ENCODE results near the gene STPG3. TPM values are rescaled to one million over a fixed set of nuclear protein-coding genes. Genes with fewer than 3 reads are reported as not detected.
A peak's percentile ranks its signal among the peaks of the same experiment; 100 is the strongest.

The STPG3 gene
- total and polyA plus RNA-seq, 9 of the 15 experiments (the other 6 are each of a cell fraction or from before 2014, with no cell fraction given) = not detected

DNA sequence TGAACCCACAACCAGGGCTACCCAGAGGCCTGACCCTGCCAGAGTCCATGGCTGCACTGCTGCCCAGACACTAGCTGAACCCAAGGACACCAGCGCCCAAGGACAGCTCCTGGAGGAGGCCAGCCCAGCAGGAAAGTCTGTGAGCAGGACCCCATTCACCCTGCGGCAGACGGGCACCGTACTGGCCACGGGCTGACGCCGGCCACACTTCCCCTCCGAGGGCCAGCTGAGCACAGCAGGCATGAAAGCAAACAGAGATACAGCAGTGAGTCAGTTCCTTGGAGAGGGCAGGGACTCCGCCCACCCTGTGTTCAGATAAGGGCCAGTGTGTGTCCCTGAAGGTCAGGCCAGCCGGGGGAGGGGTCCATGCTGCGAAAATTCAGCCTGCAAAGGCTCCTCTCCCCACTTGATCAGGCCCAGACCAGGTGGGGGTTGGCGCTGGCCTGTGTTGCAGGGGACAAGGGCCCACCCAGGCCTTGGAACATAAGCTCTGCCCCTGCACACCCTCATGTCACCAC, 32.3 kb upstream of the STPG3 start (continued):
- TF ChIP-seq GABPA (tag; conservative IDR thresholded peaks at IDR 0.05; ENCODE audit: low read depth) (no peak), NCOA6 (IDR thresholded peaks at IDR 0.05) (no peak), SIN3A (IDR thresholded peaks at IDR 0.05; ENCODE audit: borderline replicate concordance in 2 of 2, control insufficient read depth in 1 of 2, low read depth in 2 of 2, low read length in 2 of 2) (peak; percentile 78 to 96), ZNF124 (CRISPR knock-in tag; IDR thresholded peaks at IDR 0.05) (no peak), ZSCAN32 (CRISPR knock-in tag; IDR thresholded peaks at IDR 0.05) (peak; percentile 55; the same call in 1 of the 2 replicates), KLF1 (tag; IDR thresholded peaks at IDR 0.05) (peak; percentile 91; the same call in 1 of the 2 replicates), DDX20 (tag; IDR thresholded peaks at IDR 0.05; ENCODE audit: low read depth) (no peak), HNRNPK (IDR thresholded peaks at IDR 0.05; ENCODE audit: low read depth, low read length, poor library complexity, severe bottlenecking) (no peak), MYBL2 (IDR thresholded peaks at IDR 0.05; ENCODE audit: low read depth) (no peak), MYBL2 (CRISPR knock-in tag; IDR thresholded peaks at IDR 0.05; ENCODE audit: borderline replicate concordance) (no peak), CHD1 (IDR thresholded peaks at IDR 0.05; ENCODE audit: low read length) (no peak), ZNF23 (CRISPR knock-in tag; IDR thresholded peaks at IDR 0.05) (no peak)
- TF ChIP-seq, protein P1, sequence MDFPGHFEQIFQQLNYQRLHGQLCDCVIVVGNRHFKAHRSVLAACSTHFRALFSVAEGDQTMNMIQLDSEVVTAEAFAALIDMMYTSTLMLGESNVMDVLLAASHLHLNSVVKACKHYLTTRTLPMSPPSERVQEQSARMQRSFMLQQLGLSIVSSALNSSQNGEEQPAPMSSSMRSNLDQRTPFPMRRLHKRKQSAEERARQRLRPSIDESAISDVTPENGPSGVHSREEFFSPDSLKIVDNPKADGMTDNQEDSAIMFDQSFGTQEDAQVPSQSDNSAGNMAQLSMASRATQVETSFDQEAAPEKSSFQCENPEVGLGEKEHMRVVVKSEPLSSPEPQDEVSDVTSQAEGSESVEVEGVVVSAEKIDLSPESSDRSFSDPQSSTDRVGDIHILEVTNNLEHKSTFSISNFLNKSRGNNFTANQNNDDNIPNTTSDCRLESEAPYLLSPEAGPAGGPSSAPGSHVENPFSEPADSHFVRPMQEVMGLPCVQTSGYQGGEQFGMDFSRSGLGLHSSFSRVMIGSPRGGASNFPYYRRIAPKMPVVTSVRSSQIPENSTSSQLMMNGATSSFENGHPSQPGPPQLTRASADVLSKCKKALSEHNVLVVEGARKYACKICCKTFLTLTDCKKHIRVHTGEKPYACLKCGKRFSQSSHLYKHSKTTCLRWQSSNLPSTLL (IDR thresholded peaks at IDR 0.05) = no peak
- TF ChIP-seq, protein P2, sequence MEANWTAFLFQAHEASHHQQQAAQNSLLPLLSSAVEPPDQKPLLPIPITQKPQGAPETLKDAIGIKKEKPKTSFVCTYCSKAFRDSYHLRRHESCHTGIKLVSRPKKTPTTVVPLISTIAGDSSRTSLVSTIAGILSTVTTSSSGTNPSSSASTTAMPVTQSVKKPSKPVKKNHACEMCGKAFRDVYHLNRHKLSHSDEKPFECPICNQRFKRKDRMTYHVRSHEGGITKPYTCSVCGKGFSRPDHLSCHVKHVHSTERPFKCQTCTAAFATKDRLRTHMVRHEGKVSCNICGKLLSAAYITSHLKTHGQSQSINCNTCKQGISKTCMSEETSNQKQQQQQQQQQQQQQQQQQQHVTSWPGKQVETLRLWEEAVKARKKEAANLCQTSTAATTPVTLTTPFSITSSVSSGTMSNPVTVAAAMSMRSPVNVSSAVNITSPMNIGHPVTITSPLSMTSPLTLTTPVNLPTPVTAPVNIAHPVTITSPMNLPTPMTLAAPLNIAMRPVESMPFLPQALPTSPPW (CRISPR knock-in tag; IDR thresholded peaks at IDR 0.05) = peak; percentile 63; the same call in 1 of the 2 replicates
- TF ChIP-seq, protein P3, sequence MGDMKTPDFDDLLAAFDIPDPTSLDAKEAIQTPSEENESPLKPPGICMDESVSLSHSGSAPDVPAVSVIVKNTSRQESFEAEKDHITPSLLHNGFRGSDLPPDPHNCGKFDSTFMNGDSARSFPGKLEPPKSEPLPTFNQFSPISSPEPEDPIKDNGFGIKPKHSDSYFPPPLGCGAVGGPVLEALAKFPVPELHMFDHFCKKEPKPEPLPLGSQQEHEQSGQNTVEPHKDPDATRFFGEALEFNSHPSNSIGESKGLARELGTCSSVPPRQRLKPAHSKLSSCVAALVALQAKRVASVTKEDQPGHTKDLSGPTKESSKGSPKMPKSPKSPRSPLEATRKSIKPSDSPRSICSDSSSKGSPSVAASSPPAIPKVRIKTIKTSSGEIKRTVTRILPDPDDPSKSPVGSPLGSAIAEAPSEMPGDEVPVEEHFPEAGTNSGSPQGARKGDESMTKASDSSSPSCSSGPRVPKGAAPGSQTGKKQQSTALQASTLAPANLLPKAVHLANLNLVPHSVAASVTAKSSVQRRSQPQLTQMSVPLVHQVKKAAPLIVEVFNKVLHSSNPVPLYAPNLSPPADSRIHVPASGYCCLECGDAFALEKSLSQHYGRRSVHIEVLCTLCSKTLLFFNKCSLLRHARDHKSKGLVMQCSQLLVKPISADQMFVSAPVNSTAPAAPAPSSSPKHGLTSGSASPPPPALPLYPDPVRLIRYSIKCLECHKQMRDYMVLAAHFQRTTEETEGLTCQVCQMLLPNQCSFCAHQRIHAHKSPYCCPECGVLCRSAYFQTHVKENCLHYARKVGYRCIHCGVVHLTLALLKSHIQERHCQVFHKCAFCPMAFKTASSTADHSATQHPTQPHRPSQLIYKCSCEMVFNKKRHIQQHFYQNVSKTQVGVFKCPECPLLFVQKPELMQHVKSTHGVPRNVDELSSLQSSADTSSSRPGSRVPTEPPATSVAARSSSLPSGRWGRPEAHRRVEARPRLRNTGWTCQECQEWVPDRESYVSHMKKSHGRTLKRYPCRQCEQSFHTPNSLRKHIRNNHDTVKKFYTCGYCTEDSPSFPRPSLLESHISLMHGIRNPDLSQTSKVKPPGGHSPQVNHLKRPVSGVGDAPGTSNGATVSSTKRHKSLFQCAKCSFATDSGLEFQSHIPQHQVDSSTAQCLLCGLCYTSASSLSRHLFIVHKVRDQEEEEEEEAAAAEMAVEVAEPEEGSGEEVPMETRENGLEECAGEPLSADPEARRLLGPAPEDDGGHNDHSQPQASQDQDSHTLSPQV (IDR thresholded peaks at IDR 0.05) = peak; percentile 96
- TF ChIP-seq, protein P4, sequence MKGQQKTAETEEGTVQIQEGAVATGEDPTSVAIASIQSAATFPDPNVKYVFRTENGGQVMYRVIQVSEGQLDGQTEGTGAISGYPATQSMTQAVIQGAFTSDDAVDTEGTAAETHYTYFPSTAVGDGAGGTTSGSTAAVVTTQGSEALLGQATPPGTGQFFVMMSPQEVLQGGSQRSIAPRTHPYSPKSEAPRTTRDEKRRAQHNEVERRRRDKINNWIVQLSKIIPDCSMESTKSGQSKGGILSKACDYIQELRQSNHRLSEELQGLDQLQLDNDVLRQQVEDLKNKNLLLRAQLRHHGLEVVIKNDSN (CRISPR knock-in tag; IDR thresholded peaks at IDR 0.05) = no peak; the same call in 1 of the 2 replicates
